Chondrocyte (in vitro differentiated cells): ENCODE results near the gene LRP1-AS. TPM values are rescaled to one million over a fixed set of nuclear protein-coding genes. Genes with fewer than 3 reads are reported as not detected.

ENCODE experiments used
- DNase-seq: peaks from one replicate; pipeline ENCODE4 v3.0.0; 2021; ENCODE audit warnings: mixed read lengths, low spot score
- H3K27ac Mint-ChIP-seq: one replicate; pipeline ENCODE4 v1.8.0; 2021; ENCODE audit warnings: mild to moderate bottlenecking, moderate library complexity, mixed read lengths; ENCODE audit not compliant: unreplicated experiment
- H3K27me3 Mint-ChIP-seq: 2 replicates; pipeline ENCODE4 v1.8.0; 2021; ENCODE audit warnings: low read depth, mixed read lengths
- H3K36me3 Mint-ChIP-seq: 2 replicates; pipeline ENCODE4 v1.8.0; 2021; ENCODE audit warnings: low read depth, mixed read lengths
- H3K4me1 Mint-ChIP-seq: 2 replicates; pipeline ENCODE4 v1.8.0; 2021; ENCODE audit warnings: low read depth, mild to moderate bottlenecking, mixed read lengths
- H3K4me3 Mint-ChIP-seq: one replicate; pipeline ENCODE4 v1.8.0; 2021; ENCODE audit warnings: mild to moderate bottlenecking, moderate library complexity, mixed read lengths; ENCODE audit not compliant: unreplicated experiment
- H3K9me3 Mint-ChIP-seq: 2 replicates; pipeline ENCODE4 v1.8.0; 2021; ENCODE audit warnings: low read depth, mixed read lengths
- total RNA-seq: library from RNA; stranded (reverse); gene quantifications from 3 replicates; pipeline ENCODE4 v1.2.1, GENCODE V29; 2021
- TF ChIP-seq, protein P1 (sequence below): fragments of 200-600 bp; sonication (generic); IDR thresholded peaks from 2 replicates; pipeline ENCODE4 v1.5.0; 2021; ENCODE audit warnings: antibody characterized with exemption, mild to moderate bottlenecking, moderate library complexity

LRP1-AS gene
- total RNA-seq, 1 donor from 2014 or later: not detected

- H3K4me3 Mint-ChIP-seq: peak overlapping the region; percentile 87
- no peaks in the 10 kb centered on the region for H3K9me3 Mint-ChIP-seq
- H3K27me3 Mint-ChIP-seq: no peaks in the 10 kb centered on the region
- TF ChIP-seq, protein P1, sequence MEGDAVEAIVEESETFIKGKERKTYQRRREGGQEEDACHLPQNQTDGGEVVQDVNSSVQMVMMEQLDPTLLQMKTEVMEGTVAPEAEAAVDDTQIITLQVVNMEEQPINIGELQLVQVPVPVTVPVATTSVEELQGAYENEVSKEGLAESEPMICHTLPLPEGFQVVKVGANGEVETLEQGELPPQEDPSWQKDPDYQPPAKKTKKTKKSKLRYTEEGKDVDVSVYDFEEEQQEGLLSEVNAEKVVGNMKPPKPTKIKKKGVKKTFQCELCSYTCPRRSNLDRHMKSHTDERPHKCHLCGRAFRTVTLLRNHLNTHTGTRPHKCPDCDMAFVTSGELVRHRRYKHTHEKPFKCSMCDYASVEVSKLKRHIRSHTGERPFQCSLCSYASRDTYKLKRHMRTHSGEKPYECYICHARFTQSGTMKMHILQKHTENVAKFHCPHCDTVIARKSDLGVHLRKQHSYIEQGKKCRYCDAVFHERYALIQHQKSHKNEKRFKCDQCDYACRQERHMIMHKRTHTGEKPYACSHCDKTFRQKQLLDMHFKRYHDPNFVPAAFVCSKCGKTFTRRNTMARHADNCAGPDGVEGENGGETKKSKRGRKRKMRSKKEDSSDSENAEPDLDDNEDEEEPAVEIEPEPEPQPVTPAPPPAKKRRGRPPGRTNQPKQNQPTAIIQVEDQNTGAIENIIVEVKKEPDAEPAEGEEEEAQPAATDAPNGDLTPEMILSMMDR: no peak
- DNase-seq: no peak
- no peaks in the 10 kb centered on the region for H3K36me3 Mint-ChIP-seq
- peak overlapping the region; percentile 91 for H3K27ac Mint-ChIP-seq
- H3K4me1 Mint-ChIP-seq: peaks cover 65% of the 10 kb centered on the region
Observed at GRCh38 chr12:57129889-57130288, 17.5 kb downstream of the LRP1-AS start.

- H3K27ac Mint-ChIP-seq: peak overlapping the region; percentile 91
- H3K27me3 Mint-ChIP-seq: no peaks in the 10 kb centered on the region
- peaks cover 60% of the 10 kb centered on the region for H3K4me1 Mint-ChIP-seq
- peak overlapping the region; percentile 87 for H3K4me3 Mint-ChIP-seq
- no peak for DNase-seq
- H3K36me3 Mint-ChIP-seq: no peaks in the 10 kb centered on the region
- no peaks in the 10 kb centered on the region for H3K9me3 Mint-ChIP-seq
- TF ChIP-seq, protein P1: no peak
Observed at GRCh38 chr12:57129321-57129842, 18.0 kb downstream of the LRP1-AS start.

- no peak for DNase-seq
- Mint-ChIP-seq H3K4me3 (peak overlapping the region; percentile 87), H3K4me1 (peaks cover 57% of the 10 kb centered on the region), H3K27me3 (no peaks in the 10 kb centered on the region), H3K27ac (peak overlapping the region; percentile 80), H3K9me3 (no peaks in the 10 kb centered on the region), H3K36me3 (no peaks in the 10 kb centered on the region)
- TF ChIP-seq, protein P1: no peak
Observed at GRCh38 chr12:57128519-57129247, 18.7 kb downstream of the LRP1-AS start.

- H3K4me1 Mint-ChIP-seq: peaks cover 49% of the 10 kb centered on the region
- DNase-seq: no peak
Observed at GRCh38 chr12:57127726-57128518, 19.5 kb downstream of the LRP1-AS start, which contains the start of gene LRP1. TSS of gene LRP1 (plus strand) at chr12:57128483. CDS start at chr12:57128965, 482 bp downstream.

More at GRCh38 chr12:57127726-57128518, 19.5 kb downstream of the LRP1-AS start, which contains the start of gene LRP1:
- H3K27ac Mint-ChIP-seq: peak within 1 kb of the TSS; percentile 96
- no peaks in the 10 kb centered on the region for H3K27me3 Mint-ChIP-seq
- H3K36me3 Mint-ChIP-seq: no peaks in the 10 kb centered on the region
- TF ChIP-seq, protein P1: no peak
- H3K4me3 Mint-ChIP-seq: peak within 1 kb of the TSS; percentile 87
- no peaks in the 10 kb centered on the region for H3K9me3 Mint-ChIP-seq
